Activated CD8-positive, alpha-beta T cell treated with anti-CD3 and anti-CD28 coated beads for 36 hours (primary cell): ENCODE measurements around the gene PRSS12. TPM values are rescaled to one million over a fixed set of nuclear protein-coding genes. Genes with fewer than 3 reads are reported as not detected.

Experiments used
- ATAC-seq: fragments of 200-7000 bp; cut with Tn5 transposase; one replicate; pipeline ENCODE4 v1.10.0; 2021; ENCODE audit warnings: mild to moderate bottlenecking, moderate library complexity
- CTCF ChIA-PET: fragments of 350-600 bp; sonication (Branson Sonifier 250); formaldehyde crosslinking; loops from one replicate; lab custom pipeline; 2021; ENCODE audit warnings: antibody characterized with exemption; lab: Charles Lee
- POLR2A ChIA-PET: fragments of 350-600 bp; sonication (Branson Sonifier 250); formaldehyde crosslinking; loops from one replicate; lab custom pipeline; 2021; ENCODE audit warnings: antibody characterized with exemption; lab: Charles Lee
- DNase-seq: peaks from one replicate; pipeline ENCODE4 v3.0.0-alpha.2; 2020
- H3K27ac Mint-ChIP-seq: one replicate; pipeline ENCODE4 v1.8.0; 2021; ENCODE audit warnings: mild to moderate bottlenecking, mixed read lengths
- H3K27me3 Mint-ChIP-seq: one replicate; pipeline ENCODE4 v1.8.0; 2021; ENCODE audit warnings: mixed read lengths
- H3K36me3 Mint-ChIP-seq: one replicate; pipeline ENCODE4 v1.8.0; 2021; ENCODE audit warnings: low read depth, mixed read lengths
- H3K4me1 Mint-ChIP-seq: one replicate; pipeline ENCODE4 v1.8.0; 2021; ENCODE audit warnings: low read depth, mixed read lengths
- H3K4me3 Mint-ChIP-seq: one replicate; pipeline ENCODE4 v1.8.0; 2021; ENCODE audit warnings: mild to moderate bottlenecking, moderate library complexity, mixed read lengths
- H3K9me3 Mint-ChIP-seq: one replicate; pipeline ENCODE4 v1.8.0; 2021; ENCODE audit warnings: mixed read lengths
- intact Hi-C: fragments of 100-400 bp; cut with micrococcal nuclease; formaldehyde crosslinking; loops from one replicate; pipeline ENCODE4 v1.10.0; 2022
- total RNA-seq, 2 experiments: library from RNA; stranded (reverse); gene quantifications; one replicate each; pipeline ENCODE4 v1.2.3, GENCODE V29; 2021
- TF ChIP-seq, protein P1 (sequence below): fragments of 200-600 bp; IDR thresholded peaks from one replicate; pipeline ENCODE4 v1.8.0; 2022; ENCODE audit warnings: antibody characterized with exemption, mild to moderate bottlenecking

PRSS12 gene
- total RNA-seq, 2 experiments from 2014 or later = not detected

DNA sequence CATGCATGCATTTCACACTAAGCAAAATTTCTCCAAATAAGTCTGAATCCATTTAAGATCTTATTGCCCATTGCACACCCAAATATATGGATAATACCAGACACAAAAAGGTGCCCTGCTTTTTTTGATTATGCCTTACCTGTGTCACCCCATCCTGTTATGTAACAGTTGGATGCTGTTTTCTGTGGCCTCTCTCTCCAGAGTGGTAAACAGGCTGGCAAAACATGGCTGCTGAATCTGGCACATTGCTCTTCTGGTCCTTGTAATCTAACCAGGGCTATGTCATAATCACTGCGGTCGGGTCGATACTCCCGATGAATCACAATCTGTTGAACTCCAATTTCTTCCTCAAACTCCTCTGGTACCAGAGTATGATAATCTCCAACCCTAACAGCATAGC, 70.1 kb downstream of the PRSS12 start:
- ATAC-seq (no peak), DNase-seq (no peak)
- Mint-ChIP-seq H3K27ac (peak overlapping the region; percentile 1), H3K4me1 (peaks cover 22% of the 10 kb centered on the region), H3K4me3 (no peak overlapping the region), H3K9me3 (no peaks in the 10 kb centered on the region), H3K36me3 (peaks cover 43% of the 10 kb centered on the region), H3K27me3 (no peaks in the 10 kb centered on the region)
- intact Hi-C loops = no loop called here
- ChIA-PET CTCF (interaction anchor here (1.0 kb wide), 1 partner anchor 70 kb away, joined by 3 read pairs; the partner anchor contains the start of gene PRSS12), POLR2A (no interaction called here)
- TF ChIP-seq, protein P1, sequence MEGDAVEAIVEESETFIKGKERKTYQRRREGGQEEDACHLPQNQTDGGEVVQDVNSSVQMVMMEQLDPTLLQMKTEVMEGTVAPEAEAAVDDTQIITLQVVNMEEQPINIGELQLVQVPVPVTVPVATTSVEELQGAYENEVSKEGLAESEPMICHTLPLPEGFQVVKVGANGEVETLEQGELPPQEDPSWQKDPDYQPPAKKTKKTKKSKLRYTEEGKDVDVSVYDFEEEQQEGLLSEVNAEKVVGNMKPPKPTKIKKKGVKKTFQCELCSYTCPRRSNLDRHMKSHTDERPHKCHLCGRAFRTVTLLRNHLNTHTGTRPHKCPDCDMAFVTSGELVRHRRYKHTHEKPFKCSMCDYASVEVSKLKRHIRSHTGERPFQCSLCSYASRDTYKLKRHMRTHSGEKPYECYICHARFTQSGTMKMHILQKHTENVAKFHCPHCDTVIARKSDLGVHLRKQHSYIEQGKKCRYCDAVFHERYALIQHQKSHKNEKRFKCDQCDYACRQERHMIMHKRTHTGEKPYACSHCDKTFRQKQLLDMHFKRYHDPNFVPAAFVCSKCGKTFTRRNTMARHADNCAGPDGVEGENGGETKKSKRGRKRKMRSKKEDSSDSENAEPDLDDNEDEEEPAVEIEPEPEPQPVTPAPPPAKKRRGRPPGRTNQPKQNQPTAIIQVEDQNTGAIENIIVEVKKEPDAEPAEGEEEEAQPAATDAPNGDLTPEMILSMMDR = no peak

DNA sequence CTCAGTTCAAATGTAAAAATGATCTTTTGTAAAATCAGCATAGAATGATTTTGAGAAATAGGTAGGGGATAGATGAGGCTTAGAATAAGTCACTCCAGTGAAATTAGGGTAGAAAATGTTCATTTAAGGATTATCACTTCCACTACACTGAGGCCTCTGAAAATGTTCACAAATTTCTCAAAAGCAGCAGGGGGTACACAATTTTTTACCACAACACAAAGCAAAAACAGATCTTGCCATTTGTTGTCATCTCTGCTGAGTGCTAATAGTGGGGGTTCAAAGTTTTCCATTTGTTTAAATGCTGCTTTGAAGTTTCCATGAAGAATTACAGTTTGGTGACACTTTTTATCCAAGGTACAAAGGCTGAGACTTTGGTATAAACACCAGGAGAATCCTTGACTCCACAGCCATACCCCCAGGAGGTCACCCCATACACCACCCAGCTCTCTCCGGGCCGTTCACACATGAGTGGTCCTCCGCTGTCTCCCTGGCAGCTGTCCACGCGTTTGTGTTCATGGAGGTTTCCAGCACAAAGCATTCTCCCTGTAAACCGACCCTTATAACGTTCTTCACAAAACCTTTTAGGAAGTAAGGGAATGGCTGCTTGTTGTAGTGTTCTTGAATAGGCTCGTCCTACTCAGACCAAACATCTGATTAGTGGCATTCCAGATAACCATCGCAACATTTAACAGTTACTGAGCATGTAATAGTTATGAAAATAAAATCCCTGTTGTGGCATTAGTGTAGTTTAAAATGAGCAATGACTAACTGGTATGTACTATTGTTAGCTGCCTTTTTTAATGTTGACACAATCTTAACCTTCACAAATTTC, 71.0 kb downstream of the PRSS12 start:
- no peak for DNase-seq
- peak overlapping the region; percentile 86 for H3K27ac Mint-ChIP-seq
- H3K36me3 Mint-ChIP-seq = peaks cover 43% of the 10 kb centered on the region
- TF ChIP-seq, protein P1 = no peak
- no peaks in the 10 kb centered on the region for H3K9me3 Mint-ChIP-seq
- CTCF ChIA-PET = interaction anchor here (1.0 to 1.8 kb wide), 2 partner anchors 71 kb away, joined by 3 to 7 read pairs; partner anchors contain the start of gene PRSS12
- H3K4me1 Mint-ChIP-seq = peaks cover 30% of the 10 kb centered on the region
- ATAC-seq = no peak
- H3K27me3 Mint-ChIP-seq = no peaks in the 10 kb centered on the region
- POLR2A ChIA-PET = no interaction called here
- intact Hi-C loops = no loop called here
- peak overlapping the region; percentile 80 for H3K4me3 Mint-ChIP-seq

DNA sequence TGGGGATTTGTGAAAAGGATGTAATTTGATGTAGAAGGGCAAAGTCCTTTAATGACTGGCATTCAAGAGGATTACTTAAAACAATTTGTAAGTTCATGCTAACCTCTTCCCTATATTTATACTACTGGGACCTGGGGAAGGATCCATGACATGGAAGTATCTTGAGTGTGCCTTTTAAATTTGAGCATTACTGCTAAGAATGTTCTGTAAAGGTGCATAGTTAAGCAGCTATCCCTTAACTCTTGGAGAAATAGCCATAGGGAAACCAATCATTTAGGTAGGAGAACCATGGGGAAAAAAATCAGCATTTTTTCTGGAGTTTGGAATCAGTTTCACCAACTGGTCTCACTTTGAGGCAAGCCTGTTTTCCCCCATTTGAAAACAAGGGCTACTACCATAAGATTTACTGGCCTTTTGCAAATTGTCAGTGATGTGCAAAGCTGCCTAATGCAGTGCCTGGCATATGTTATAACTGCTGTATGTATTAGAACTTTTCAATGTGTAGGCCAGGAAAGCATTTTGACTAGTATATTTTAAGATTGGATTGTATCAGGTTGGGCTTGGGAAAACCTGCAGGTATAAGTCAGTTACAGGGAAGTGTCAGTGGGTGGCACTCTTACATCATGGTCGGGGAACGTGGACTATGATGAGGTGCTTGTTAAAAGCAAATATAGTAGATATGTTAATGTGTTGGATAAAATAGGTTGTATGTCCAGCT, 72.1 kb downstream of the PRSS12 start:
- H3K27ac Mint-ChIP-seq = peak overlapping the region; percentile 86
- CTCF ChIA-PET = interaction anchor here (1.8 kb wide), 1 partner anchor 73 kb away, joined by 7 read pairs; the partner anchor contains the start of gene PRSS12
- H3K36me3 Mint-ChIP-seq = peaks cover 43% of the 10 kb centered on the region
- ATAC-seq (no peak), DNase-seq (peak; percentile 57)
- TF ChIP-seq, protein P1 = peak; percentile 49
- intact Hi-C loops = no loop called here
- H3K4me3 Mint-ChIP-seq = peak overlapping the region; percentile 80
- POLR2A ChIA-PET = no interaction called here
- peaks cover 30% of the 10 kb centered on the region for H3K4me1 Mint-ChIP-seq
- H3K9me3 Mint-ChIP-seq = no peaks in the 10 kb centered on the region
- H3K27me3 Mint-ChIP-seq = no peaks in the 10 kb centered on the region

DNA sequence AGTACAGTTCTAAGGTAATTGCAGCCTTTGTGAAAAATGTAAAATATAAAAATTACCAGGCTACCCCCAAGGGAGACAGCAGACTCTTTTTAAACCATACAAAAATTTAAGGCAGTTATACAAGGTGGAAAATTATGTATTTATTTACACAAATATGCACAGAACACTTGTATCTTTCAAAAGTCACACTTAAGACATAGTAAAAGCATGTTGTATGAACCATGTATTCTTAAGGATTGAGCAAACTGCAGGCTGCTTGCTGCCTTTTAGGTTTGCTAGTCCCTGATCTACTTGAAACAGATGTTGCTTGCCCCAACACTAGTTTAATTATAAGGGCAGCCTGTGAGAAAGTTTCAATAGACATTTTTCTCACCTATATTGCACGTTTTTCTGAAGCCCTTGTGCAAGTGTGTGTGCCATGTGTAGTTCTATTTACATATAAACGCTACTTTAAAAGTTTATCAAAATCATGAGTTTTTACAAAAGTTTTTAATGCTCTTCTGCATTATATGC, 72.8 kb downstream of the PRSS12 start:
- H3K27me3 Mint-ChIP-seq = no peaks in the 10 kb centered on the region
- TF ChIP-seq, protein P1 = no peak
- DNase-seq (no peak), ATAC-seq (no peak)
- H3K4me3 Mint-ChIP-seq = peak overlapping the region; percentile 80
- ChIA-PET POLR2A (interaction anchor here (0.9 kb wide), 1 partner anchor 9 kb away, joined by 4 read pairs; no protein-coding TSS in a partner anchor), CTCF (interaction anchor here (1.8 kb wide), 1 partner anchor 73 kb away, joined by 7 read pairs; the partner anchor contains the start of gene PRSS12)
- intact Hi-C loops = no loop called here
- H3K36me3 Mint-ChIP-seq = peaks cover 43% of the 10 kb centered on the region
- peak overlapping the region; percentile 94 for H3K27ac Mint-ChIP-seq
- peaks cover 30% of the 10 kb centered on the region for H3K4me1 Mint-ChIP-seq
- no peaks in the 10 kb centered on the region for H3K9me3 Mint-ChIP-seq
